Glomerular visceral epithelial cell (primary cell): ENCODE data around the gene EPHB4.
"Not testable (repeated sequence)": the region's sequence is repeated elsewhere in the genome, so short reads cannot be mapped to it uniquely, and the experiment has no call there.

Experiments used
- DNase-seq: peaks from one replicate; pipeline ENCODE4 v3.0.0-alpha.2; 2016; ENCODE audit errors: extremely low spot score

EPHB4 gene

DNA sequence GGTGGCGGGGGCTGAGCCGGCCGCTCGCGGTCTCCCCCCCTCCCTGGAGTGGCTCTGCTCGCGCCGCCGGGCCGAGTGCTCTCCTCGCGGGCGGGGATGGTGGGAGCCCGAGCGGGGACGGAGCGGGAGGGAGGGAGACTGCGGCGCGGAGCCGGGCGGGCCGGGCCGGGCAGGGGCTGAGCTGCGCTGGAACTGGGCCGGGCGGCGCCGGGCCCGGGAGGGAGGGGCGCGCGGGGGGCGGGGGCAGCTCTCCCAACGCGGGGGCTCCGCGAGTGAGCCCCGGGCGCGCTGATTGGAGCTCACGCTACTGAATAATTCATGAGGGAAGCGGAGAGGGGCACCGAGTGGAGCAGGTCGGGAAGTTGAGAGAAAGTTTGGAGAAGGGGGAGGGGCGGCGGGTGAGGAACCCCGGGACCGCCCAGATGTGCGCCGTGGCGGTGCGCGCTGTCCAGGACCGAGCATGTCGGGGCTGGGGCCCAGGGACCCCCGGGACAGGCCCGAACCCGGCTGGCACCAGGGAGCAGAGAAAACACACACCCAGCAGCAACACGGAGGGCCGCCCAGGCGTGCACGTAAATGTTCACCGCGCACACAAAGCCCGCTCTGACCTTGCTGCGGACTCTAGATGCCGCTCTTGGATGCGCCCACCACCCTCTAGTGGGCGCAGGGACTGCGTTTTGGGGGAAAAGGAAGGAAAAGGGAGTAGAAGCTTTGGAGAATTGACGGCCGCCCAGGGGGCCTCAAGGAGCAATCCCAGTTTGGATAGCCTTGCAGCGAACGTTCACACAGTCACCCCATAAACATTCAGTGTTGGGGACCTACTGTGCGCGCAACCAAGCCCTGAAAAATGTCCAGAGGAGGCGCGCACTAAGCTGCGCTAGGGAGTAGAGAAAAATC, at the start of gene EPHB4:
Gene EPHB4 (minus strand): TSS at position 194 of the 897 bp plus-strand sequence. CDS start 493 bp downstream, outside the sequence.
- DNase-seq: peak; percentile 88

DNA sequence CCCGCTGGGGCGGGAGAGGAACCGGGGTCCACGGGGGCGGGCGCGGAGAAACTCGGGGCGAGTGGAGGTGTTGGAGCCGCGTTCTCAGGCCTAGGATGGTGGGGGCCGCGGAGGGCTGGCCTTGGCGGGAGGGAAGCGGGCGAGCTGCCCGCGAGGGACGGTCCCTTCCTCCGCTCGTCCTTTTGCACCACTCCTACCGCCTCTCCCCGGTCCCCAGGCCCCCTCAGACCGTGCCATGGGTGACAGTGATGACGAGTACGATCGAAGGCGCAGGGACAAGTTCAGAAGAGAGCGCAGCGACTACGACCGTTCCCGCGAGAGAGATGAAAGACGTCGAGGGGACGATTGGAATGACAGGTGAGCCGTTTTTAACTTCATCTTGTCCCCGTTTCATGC, 48.0 kb upstream of the EPHB4 start:
- no peak for DNase-seq

DNA sequence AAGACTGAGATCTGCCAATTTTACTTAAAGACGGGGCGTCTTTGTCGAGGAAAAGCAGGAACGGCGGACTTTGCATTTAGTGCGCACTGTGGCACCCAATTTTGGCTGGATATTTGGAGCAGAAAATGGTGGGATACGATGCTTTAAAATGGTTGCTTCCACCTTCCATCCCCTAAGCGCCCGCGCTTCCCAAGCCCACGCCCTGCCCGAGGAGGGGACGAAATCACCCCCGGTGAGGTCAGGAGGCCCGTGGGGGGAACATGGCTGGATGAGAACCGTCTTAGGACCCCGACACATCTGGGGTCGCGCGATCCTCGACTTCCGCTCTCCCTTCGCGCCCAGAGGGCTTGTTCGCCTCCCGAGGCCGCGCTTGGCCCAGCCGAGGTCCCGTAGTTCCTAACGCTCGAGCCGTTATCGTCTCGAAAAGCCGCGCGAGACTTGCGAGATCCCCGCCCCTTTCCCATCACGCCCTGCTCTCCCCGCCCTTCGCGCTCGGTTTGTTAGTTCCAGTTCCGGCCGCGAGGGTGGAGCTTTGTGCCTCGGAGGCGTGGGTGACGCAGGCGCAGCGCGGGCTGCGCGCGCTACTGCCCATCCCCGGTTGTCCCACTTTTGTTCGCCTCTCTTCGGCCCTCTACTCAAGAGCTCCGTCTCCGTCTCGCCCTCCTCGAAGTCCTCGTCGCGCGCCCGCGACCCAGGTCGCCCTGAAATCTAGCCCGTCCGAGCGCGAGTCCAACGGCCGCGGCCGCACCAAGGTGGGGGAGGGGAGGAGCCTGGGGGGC, 47.4 kb upstream of the EPHB4 start, which contains the start of gene SRRT:
Gene SRRT (plus strand): TSS at position 527 of the 779 bp plus-strand sequence. CDS start 488 bp downstream, outside the sequence.
- peak; percentile 96 for DNase-seq

DNA sequence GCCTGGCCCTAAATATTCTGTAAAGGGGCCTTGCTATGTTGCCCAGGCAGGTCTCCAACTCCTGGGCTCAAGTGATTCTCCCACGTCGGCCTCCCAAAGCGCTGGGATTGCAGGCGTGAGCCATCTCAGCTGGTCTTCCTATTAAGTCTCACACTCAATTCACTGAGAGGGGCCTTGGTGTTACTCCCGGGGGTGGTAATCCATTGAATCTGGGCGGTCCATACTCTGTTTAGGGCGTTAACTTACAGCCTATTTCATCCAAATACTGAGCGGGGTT, 46.9 kb upstream of the EPHB4 start:
- no peak for DNase-seq

DNA sequence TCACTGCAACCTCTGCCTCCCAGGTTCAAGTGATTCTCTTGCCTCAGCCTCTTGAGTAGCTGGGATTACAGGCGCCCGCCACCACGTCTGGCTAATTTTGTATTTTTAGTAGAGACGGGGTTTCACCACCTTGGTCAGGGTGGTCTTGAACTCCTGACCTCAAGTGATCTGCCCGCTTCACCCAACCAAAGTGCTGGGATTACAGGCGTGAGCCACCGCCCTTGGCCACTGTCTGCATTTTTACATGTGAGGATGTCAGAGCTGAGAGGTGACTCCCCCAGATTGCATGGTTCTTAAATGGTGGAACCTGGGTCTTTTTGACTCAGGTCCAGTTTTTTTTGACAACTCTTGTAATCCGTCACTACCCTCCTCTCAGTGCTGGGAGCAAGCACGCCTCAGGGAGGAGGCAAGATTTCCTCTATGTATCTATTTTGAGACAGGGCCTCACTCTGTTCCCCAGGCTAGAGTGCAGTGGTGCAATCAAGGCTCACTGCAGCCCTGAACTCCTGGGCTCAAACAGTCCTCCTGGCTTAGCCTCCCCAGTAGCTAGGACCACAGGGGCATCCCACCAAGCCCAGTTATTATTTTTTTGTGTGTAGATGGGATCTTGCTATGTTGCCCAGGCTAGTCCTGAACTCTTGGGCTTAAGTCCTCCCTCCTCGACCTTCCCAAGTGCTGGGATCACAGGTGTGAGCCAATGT, 46.4 kb upstream of the EPHB4 start:
- no peak for DNase-seq

DNA sequence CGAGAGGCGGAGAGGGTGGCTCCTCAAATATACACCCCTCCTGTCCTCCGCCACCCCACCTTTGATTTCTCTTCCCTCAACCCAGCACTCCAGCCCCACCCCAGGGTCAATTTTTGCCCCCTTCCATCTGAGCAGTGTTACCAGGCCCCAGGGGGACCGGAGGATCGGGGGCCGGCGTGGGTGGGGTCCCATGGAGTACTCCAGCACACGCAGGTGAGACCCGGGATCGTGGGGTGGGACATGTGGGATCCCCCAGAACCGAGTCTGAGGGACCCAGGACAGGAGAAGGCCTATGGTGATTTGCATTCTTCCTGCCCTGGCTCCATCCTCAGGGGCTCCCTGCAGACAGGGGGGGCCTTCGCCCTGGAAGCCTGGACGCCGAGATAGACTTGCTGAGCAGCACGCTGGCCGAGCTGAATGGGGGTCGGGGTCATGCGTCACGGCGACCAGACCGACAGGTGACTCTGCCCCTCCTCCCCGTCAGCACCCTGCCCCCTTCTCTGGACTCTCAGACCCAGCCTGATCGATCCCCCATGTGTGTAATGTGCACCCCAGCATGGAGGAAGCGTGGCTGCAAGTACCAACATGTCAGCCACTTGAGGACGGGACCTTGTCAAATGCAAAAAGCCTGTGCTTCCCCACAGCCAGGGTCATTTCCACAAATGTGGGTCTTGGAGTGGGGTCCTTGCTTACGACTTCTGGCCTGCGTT, 40.6 kb upstream of the EPHB4 start:
- no peak for DNase-seq

DNA sequence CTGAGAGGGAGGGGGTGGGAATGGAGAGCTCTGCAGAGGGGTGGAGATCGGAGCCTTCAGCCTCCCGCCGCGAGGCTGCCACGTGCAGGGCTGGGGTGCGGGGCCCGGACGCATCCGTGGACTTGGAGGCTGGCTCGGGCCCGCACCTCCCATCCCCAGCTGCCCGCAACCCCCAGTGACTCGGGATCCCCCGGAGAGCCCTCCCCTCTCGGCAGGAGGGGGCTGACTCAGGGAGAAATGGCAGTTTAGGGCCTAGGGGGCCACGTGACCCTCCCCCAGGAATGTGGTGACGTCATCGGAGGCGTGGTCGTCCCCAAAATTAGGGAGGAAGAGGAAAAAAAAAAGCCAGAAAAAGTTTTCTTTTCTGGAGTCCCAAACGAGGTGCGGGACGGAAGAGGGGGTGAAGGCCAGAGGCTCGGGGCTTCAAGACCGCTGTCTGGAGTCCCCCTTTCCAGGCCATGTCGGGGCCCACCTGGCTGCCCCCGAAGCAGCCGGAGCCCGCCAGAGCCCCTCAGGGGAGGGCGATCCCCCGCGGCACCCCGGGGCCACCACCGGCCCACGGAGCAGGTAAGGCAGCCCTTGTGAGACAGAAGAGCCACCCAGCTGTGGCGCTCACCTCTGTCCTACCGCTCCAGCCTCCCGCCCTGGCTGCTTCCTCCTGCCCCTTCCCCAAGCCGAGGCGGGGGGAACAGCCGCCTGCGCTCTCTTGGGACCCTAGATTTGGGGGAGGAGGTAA, 39.9 kb upstream of the EPHB4 start, which contains the start of gene TRIP6:
Gene TRIP6 (plus strand): TSS at position 348 of the 736 bp plus-strand sequence. CDS start 111 bp downstream, at position 459.
- DNase-seq: peak; percentile 95

DNA sequence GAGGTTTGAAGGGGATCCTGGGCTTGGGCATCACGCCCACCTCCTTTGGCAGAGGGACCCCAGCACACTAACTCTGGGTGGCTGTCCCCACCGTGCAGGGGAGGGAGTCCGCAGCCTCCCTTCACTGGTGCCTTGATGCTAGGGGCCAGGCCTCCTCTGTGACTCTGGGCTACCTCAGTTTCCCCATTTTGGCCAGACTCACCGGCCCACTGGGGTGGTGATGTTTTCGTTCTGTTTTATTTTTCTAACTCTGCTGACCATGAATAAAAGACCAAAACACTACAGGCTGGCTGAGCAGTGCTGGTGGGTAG, 39.4 kb upstream of the EPHB4 start:
- no peak for DNase-seq

DNA sequence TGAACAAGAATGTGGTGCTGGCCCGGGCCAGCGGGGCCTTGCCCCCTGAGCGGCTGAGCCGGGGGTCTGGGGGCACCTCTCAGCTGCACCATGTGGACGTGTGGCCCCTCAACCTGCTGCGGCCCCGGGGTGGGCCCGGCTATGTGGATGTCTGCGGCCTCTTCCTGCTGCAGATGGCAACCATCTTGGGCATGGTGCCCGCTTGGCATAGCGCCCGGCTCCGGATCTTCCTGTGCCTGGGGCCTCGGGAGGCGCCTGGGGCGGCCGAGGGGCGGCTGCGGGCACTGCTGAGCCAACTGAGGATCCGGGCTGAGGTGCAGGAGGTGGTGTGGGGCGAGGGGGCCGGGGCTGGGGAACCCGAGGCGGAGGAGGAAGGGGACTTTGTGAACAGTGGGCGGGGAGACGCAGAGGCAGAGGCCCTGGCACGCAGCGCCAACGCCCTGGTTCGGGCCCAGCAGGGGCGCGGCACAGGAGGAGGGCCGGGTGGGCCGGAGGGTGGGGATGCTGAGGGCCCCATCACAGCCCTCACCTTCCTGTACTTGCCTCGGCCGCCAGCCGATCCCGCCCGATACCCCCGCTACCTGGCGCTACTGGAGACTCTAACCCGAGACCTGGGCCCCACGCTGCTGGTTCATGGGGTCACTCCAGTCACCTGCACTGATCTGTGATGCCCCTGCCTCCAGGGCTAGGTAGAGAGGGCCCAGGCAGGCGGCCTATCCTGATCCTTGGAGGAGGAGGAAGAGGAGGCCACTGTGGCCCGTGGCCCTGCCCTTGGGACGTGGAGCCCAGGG, 38.8 kb upstream of the EPHB4 start:
- peak; percentile 86 for DNase-seq

DNA sequence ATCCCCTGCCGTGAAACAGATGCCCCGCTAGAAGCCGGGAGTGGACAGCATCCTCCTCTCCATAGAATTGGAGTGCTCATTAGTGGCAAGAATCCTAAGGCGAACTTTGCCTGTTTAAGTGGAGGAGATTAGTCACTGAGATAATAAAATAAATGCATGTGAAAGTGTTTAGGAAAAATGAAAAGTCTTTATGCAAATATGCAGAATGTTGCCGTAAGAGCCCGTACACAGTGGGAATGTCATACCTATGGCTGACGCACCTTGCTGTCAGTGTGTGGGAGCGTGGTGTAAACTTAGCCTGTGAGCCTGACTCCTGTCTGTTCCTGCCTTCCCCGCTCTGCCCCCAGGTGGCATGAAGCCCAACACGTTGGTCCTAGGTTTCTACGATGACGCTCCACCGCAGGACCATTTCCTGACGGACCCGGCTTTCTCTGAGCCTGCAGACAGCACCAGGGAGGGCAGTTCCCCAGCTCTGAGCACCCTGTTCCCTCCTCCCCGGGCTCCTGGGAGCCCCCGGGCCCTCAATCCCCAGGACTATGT, 38.1 kb upstream of the EPHB4 start:
- peak; percentile 64 for DNase-seq

DNA sequence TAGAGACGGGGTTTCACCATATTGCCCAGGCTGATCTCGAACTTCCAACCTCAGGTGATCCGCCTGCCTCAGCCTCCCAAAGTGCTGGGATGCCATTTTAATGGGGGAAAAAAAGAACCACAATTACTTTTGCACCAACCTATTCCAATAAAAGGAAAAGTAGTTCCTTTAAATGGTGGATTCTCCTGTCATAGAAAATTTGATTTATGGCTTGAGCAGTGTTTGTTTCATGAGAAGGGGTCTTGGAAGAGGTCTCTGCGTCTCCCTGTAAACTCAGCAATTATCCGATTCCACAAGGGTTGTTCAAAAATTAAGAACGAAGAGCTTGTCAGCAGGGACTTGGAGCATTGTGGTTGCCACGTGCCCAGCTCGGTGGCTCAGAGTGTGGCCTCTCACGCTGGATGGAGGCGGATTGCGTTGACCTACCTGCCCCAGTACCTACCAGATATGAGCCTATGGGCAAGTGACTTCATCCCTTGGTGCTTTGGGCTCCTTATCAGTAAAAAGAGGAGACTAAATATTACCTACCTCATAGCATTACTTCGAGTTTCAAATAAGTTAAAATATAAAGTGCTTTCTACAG, 37.0 kb upstream of the EPHB4 start:
- DNase-seq: no peak

DNA sequence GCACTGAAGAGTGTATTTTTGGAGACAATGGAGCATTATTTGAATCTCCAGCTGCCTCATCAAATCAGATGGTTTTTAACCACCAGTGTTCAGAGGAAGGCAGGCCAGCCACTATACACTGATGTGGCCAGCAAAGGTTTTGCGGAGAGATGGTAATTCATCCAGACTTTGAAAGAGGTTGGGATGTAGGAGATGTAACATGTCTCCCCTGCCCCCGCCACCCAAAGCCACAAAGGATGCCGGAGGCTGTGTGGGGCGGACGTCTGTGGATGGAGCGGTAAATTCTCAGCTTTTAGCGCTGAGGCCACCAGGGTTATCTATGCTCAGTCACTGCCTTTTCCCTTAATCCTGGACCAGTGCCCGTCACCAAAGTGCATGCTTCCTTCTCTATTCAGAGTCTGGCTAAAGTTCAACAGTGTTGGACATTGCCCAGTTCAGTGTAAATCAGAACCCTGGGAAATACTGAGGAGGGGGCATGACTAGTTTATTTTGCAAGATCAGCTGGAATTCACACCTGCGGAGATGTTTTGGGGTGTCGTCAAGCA, 36.2 kb upstream of the EPHB4 start:
- DNase-seq: no peak

DNA sequence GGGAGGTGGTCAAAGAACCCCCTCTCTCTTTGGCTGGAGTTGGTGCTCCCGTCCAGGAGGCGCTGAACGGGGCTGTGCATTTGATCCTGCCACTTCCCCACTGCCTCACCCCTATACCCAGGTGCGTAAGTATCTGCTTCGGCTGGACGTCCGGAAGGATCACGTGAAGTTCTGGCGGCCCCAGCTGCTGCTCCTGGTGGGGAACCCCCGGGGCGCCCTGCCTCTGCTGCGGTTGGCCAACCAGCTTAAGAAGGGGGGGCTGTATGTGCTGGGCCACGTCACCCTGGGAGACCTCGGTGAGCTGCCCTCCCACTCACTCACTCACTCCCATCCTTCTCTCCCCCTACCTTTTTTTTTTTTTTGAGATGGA, 34.3 kb upstream of the EPHB4 start:
- no peak for DNase-seq

DNA sequence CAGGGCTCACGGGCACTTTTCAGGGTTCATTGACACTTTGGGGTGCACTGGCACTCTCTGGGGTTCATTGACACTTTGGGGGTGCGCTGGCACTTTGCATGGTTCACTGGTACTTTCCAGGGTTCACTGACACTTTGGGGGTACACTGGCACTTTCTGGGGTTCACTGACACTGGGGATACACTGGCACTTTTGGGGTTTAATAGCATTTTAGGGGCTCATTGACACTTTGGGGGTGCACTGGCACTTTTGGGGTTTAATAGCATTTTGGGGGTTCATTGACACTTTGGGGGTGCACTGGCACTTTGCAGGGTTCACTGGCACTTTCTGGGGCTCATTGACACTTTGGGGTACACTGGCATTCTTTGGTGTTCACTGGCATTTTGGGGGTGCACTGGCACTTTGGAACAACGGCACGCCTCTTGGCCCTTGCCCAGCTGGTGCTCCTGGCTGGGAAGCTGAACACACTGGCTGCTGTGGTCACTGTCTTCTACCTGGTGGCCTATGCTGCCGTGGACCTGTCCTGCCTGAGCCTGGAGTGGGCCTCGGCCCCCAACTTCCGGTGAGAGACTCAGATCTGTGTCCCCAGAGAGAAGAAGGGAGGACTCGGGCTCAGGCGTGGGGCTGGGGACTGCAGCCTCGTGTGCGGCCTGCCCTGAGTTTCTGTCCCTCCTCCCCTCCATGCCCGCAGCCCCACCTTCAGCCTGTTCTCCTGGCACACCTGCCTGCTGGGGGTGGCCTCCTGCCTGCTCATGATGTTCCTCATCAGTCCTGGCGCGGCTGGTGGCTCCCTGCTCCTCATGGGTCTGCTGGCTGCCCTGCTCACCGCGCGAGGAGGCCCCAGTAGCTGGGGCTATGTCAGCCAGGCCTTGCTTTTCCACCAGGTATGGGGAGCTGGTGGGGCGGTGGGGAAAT, 33.6 kb upstream of the EPHB4 start:
- no peak for DNase-seq

DNA sequence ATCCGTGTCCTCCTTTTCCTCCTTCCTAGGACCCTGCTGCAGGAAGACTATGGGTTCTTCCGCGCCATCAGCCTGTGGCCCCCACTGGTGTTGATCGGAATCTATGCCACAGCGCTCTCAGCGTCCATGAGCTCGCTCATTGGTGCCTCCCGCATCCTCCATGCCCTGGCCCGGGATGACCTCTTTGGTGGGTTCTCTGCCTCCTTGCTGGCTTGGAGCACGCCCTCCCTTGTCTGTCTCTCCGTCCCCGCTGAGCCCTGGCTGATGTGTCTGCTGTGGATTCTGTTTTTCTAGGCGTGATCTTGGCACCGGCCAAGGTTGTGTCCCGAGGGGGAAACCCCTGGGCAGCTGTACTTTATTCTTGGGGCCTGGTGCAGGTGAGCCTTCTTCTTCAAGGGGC, 32.5 kb upstream of the EPHB4 start:
- no peak for DNase-seq

DNA sequence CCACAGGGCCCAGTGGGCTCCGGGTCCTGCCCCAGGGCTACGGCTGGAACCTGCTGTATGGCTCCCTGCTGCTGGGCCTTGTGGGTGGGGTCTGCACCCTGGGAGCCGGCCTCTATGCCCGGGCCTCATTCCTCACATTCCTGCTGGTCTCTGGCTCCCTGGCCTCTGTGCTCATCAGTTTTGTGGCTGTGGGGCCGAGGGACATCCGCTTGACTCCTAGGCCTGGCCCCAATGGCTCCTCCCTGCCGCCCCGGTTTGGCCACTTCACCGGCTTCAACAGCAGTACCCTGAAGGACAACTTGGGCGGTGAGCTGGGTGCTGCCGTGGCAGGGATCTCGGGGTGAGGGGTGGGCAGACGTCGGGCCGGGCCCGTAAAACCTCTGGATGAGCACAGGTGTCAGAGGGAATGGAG, 29.6 kb upstream of the EPHB4 start:
- DNase-seq: no peak

DNA sequence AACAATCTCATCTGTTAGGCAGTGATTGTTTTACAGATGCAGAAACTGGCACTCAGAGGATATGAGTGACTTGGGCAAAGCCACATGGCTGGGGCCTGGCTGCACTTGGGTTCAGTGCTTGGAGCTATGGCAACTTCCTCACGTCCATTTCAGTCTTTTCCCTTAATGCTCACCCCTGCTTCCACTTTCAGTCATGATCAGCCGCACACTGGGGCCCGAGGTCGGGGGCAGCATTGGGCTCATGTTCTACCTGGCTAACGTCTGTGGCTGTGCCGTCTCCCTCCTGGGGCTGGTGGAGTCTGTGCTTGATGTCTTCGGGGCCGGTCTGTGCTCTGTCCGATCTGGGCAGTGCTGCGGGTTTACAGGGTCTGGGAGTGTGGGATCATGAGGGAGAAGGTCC, 28.2 kb upstream of the EPHB4 start:
- no peak for DNase-seq

DNA sequence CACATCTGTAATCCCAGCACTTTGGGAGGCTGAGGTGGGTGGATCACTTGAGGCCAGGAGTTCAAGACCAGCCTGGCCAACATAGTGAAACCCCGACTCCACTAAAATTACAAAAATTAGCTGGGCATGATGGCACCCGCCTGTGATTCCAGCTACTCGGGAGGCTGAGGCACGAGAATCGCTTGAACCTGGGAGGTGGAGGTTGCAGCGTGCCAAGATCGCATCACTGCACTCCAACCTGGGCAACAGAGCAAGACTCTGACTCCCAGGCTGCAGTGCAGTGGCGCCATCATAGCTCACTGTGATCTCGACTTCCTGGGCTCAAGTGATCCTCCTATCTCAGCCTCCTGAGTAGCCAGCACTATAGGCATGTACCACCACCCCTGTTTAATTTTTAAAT, 27.6 kb upstream of the EPHB4 start:
- not testable (repeated sequence) for DNase-seq
